ENCODE data around the gene SMTNL2. TPM values are rescaled to one million over a fixed set of nuclear protein-coding genes. Genes with fewer than 3 reads are reported as not detected.
A peak's percentile ranks its signal among the peaks of the same experiment; 100 is the strongest.

Gene SMTNL2
- total and polyA plus RNA-seq, 2 of the 4 experiments (the other 2 are of a cell fraction): not detected

- H3K27me3 ChIP-seq (ENCODE audit: control insufficient read depth, insufficient read depth, low read length): peaks cover 6% of the 10 kb centered on the region; the same call in 1 of the 2 replicates
- no peak overlapping the region for H3K4ac ChIP-seq (ENCODE audit: low read depth, low read length)
- H2BK20ac ChIP-seq (ENCODE audit: low read depth, low read length): no peak overlapping the region
- H3K79me1 ChIP-seq (ENCODE audit: low read depth in 1 of 2, low read length in 2 of 2): no peaks in the 10 kb centered on the region
- 0 out of 2 replicates have a peak overlapping the region, but pooled peaks have one; percentile 33 for H3K4me2 ChIP-seq (ENCODE audit: low read depth, low read length)
- peaks cover 3% of the 10 kb centered on the region; the same call in 1 of the 2 replicates for H3K4me1 ChIP-seq (ENCODE audit: control insufficient read depth, insufficient read depth, low read length)
- in situ Hi-C loops (cut with MboI; ENCODE audit: low sequenced_read_pairs) (no loop called here), dilution Hi-C loops (cut with HindIII; ENCODE audit: low sequenced_read_pairs, unreplicated experiment) (no loop called here), intact Hi-C loops (cut with micrococcal nuclease) (loop anchor here (5.0 kb wide), 1 partner anchor 113 kb away; no protein-coding TSS in a partner anchor)
- H3K4me3 ChIP-seq (ENCODE audit: insufficient read depth, low read depth, low read length): no peak overlapping the region
- peak; percentile 2; the same call in 1 of the 2 replicates for ATAC-seq (ENCODE audit: low read depth)
- TF ChIP-seq MXI1 (IDR thresholded peaks at IDR 0.05; ENCODE audit: borderline replicate concordance, low read depth, low read length) (no peak), MAFK (IDR thresholded peaks at IDR 0.05; ENCODE audit: low read depth, low read length) (no peak), RCOR1 (IDR thresholded peaks at IDR 0.05; ENCODE audit: insufficient replicate concordance, low read length) (no peak), NFE2L2 (IDR thresholded peaks at IDR 0.05; ENCODE audit: low read depth, low read length) (no peak), RFX5 (IDR thresholded peaks at IDR 0.05; ENCODE audit: low read depth, low read length) (no peak), MAZ (IDR thresholded peaks at IDR 0.05; ENCODE audit: borderline replicate concordance, low read depth, low read length) (no peak), FOS (IDR thresholded peaks at IDR 0.05; ENCODE audit: low read depth, low read length) (no peak), RAD21 (IDR thresholded peaks at IDR 0.05; ENCODE audit: low read length) (no peak), SMC3 (IDR thresholded peaks at IDR 0.05; ENCODE audit: low read depth, low read length) (no peak), CHD1 (IDR thresholded peaks at IDR 0.05; ENCODE audit: low read depth, low read length) (no peak), USF2 (IDR thresholded peaks at IDR 0.05; ENCODE audit: low read depth, low read length) (no peak), ELK1 (IDR thresholded peaks at IDR 0.05; ENCODE audit: borderline replicate concordance, low read depth, low read length) (no peak), CEBPB (IDR thresholded peaks at IDR 0.05; ENCODE audit: low read depth, low read length) (no peak), BHLHE40 (IDR thresholded peaks at IDR 0.05; ENCODE audit: low read depth, low read length) (no peak), POLR2A (IDR thresholded peaks at IDR 0.05; ENCODE audit: low read depth, low read length) (no peak)
- TF ChIP-seq, protein P1, sequence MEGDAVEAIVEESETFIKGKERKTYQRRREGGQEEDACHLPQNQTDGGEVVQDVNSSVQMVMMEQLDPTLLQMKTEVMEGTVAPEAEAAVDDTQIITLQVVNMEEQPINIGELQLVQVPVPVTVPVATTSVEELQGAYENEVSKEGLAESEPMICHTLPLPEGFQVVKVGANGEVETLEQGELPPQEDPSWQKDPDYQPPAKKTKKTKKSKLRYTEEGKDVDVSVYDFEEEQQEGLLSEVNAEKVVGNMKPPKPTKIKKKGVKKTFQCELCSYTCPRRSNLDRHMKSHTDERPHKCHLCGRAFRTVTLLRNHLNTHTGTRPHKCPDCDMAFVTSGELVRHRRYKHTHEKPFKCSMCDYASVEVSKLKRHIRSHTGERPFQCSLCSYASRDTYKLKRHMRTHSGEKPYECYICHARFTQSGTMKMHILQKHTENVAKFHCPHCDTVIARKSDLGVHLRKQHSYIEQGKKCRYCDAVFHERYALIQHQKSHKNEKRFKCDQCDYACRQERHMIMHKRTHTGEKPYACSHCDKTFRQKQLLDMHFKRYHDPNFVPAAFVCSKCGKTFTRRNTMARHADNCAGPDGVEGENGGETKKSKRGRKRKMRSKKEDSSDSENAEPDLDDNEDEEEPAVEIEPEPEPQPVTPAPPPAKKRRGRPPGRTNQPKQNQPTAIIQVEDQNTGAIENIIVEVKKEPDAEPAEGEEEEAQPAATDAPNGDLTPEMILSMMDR (conservative IDR thresholded peaks at IDR 0.05; ENCODE audit: low read depth, low read length): no peak
- H2AFZ ChIP-seq (replicated peaks; ENCODE audit: low read length, poor library complexity): no peak overlapping the region
- no peak overlapping the region for H4K8ac ChIP-seq (ENCODE audit: low read depth in 2 of 2, low read length in 2 of 2)
- no peak overlapping the region for H3K56ac ChIP-seq (ENCODE audit: extremely low read depth, insufficient read depth, low read length)
- H4K20me1 ChIP-seq (ENCODE audit: insufficient read depth, low read length): peaks cover 9% of the 10 kb centered on the region
- no peaks in the 10 kb centered on the region for H3K9me1 ChIP-seq (ENCODE audit: insufficient read depth, low read length)
- BruUV-seq (replicated peaks): no TSS peak
- H3K14ac ChIP-seq (replicated peaks; ENCODE audit: low read depth, low read length): no peak overlapping the region
- DNase-seq: no peak
- no peak overlapping the region for H2BK15ac ChIP-seq (ENCODE audit: low read depth, low read length)
- no peak overlapping the region for H3K23ac ChIP-seq (ENCODE audit: low read depth, low read length)
- H4K5ac ChIP-seq (ENCODE audit: low read depth, low read length): no peak overlapping the region; the same call in 1 of the 2 replicates
- H2BK5ac ChIP-seq (ENCODE audit: low read depth, low read length, poor library complexity, severe bottlenecking): no peak overlapping the region
- ChIA-PET CTCF (no interaction called here), POLR2A (ENCODE audit: unreplicated experiment) (no interaction called here)
- H3K27ac ChIP-seq (ENCODE audit: insufficient read depth, low read length): no peak overlapping the region
- H3K18ac ChIP-seq (ENCODE audit: low read depth, low read length): no peak overlapping the region
- no peak overlapping the region for H3K9ac ChIP-seq (ENCODE audit: low read depth, low read length)
- peaks cover 24% of the 10 kb centered on the region for H3K36me3 ChIP-seq (ENCODE audit: control insufficient read depth, insufficient read depth, low read length)
- H2AK9ac ChIP-seq (replicated peaks; ENCODE audit: low read depth, low read length, poor library complexity): no peak overlapping the region
- no peak overlapping the region for H2BK120ac ChIP-seq (ENCODE audit: low read depth, low read length)
- no peak overlapping the region for H2AK5ac ChIP-seq (ENCODE audit: low read depth, low read length)
- H3K9me3 ChIP-seq (ENCODE audit: control insufficient read depth, insufficient read depth, low read length): no peaks in the 10 kb centered on the region
- H4K91ac ChIP-seq (ENCODE audit: insufficient read depth, low read depth, low read length): no peak overlapping the region
- WGBS, 2 experiments (ENCODE audit: extremely low coverage in 2 of 2, insufficient read length in 1 of 2): no CpG with 5 or more reads among the region's 19 CpGs
Observed at GRCh38 chr17:4535667-4536258, 48.6 kb upstream of the SMTNL2 start.

All from IMR-90 (cell line).